WTC11 (cell line): ENCODE measurements around the gene FAM151A.

Source experiments
- ATF2 ChIP-seq: sonication (generic); formaldehyde crosslinking; IDR thresholded peaks from 2 replicates; pipeline ENCODE4 v1.8.1; 2022; ENCODE audit warnings: low read depth, missing genetic modification reagents, borderline replicate concordance
- CREM ChIP-seq: sonication (generic); formaldehyde crosslinking; IDR thresholded peaks from 2 replicates; pipeline ENCODE4 v1.8.1; 2022; ENCODE audit warnings: mild to moderate bottlenecking, missing genetic modification reagents, moderate library complexity
- CTCF ChIP-seq: fragments of 200-600 bp; IDR thresholded peaks from 2 replicates; pipeline ENCODE4 v1.8.0; 2022; ENCODE audit warnings: antibody characterized with exemption
- E2F4 ChIP-seq: sonication (generic); formaldehyde crosslinking; IDR thresholded peaks from 2 replicates; pipeline ENCODE4 v1.8.1; 2022; ENCODE audit warnings: low read depth, mild to moderate bottlenecking, moderate library complexity, missing genetic modification reagents, borderline replicate concordance
- FOXP1 ChIP-seq: sonication (generic); formaldehyde crosslinking; IDR thresholded peaks from 2 replicates; pipeline ENCODE4 v1.8.0; 2022; ENCODE audit warnings: missing genetic modification reagents, mild to moderate bottlenecking, moderate library complexity, borderline replicate concordance
- MLX ChIP-seq: sonication (generic); formaldehyde crosslinking; IDR thresholded peaks from 2 replicates; pipeline ENCODE4 v1.8.1; 2023; ENCODE audit warnings: mild to moderate bottlenecking, missing genetic modification reagents, moderate library complexity
- NFE2L1 ChIP-seq: sonication (generic); formaldehyde crosslinking; IDR thresholded peaks from 2 replicates; pipeline ENCODE4 v1.8.1; 2023; ENCODE audit warnings: missing genetic modification reagents
- NFYB ChIP-seq: sonication (generic); formaldehyde crosslinking; conservative IDR thresholded peaks from 2 replicates; pipeline ENCODE4 v1.8.0; 2022; ENCODE audit warnings: low read depth, missing genetic modification reagents
- NR1H2 ChIP-seq: sonication (generic); formaldehyde crosslinking; IDR thresholded peaks from 2 replicates; pipeline ENCODE4 v1.9.0; 2021; ENCODE audit warnings: mild to moderate bottlenecking, moderate library complexity, missing genetic modification reagents
- NR2C2 ChIP-seq: sonication (generic); formaldehyde crosslinking; IDR thresholded peaks from 2 replicates; pipeline ENCODE4 v1.8.0; 2022; ENCODE audit warnings: mild to moderate bottlenecking, missing genetic modification reagents
- PRDM15 ChIP-seq: sonication (generic); formaldehyde crosslinking; IDR thresholded peaks from 2 replicates; pipeline ENCODE4 v1.8.0; 2022; ENCODE audit warnings: missing genetic modification reagents

- TF ChIP-seq ATF2 (no peak), NR1H2 (CRISPR knock-in tag) (no peak), CTCF (no peak), NFE2L1 (CRISPR knock-in tag) (no peak), FOXP1 (CRISPR knock-in tag) (no peak), E2F4 (CRISPR knock-in tag) (no peak), CREM (no peak), NFYB (CRISPR knock-in tag) (no peak), NR2C2 (CRISPR knock-in tag) (no peak), MLX (CRISPR knock-in tag) (no peak), PRDM15 (CRISPR knock-in tag) (no peak)
These were observed 17.8 kb upstream of the FAM151A start, which contains the start of gene MROH7 for GRCh38 chr1:54640863-54641836.
